Activated CD4-positive, alpha-beta T cell treated with anti-CD3 and anti-CD28 coated beads, Interleukin-2, amount 50 U/mL, for 48 hours (primary cell): ENCODE data around the gene PDZD2.
"Not testable (repeated sequence)": the region's sequence is repeated elsewhere in the genome, so short reads cannot be mapped to it uniquely, and the experiment has no call there.

Source experiments
- DNase-seq, 2 experiments: peaks; one replicate each; pipeline ENCODE4 v3.0.0-alpha.2; 2020

Gene PDZD2

GRCh38 chr5:31771500-31771899, 132.6 kb downstream of the PDZD2 start:
- DNase-seq = no peak

- not testable (repeated sequence) for DNase-seq
Measured at GRCh38 chr5:31776294-31776693, 137.4 kb downstream of the PDZD2 start.

- no peak for DNase-seq
Measured at GRCh38 chr5:31776976-31777651, 138.2 kb downstream of the PDZD2 start.

- no peak for DNase-seq
Measured at GRCh38 chr5:31781772-31782171, 142.8 kb downstream of the PDZD2 start.

GRCh38 chr5:31783086-31783645, 144.2 kb downstream of the PDZD2 start:
- no peak for DNase-seq

- no peak for DNase-seq
Measured at GRCh38 chr5:31783731-31784130, 144.8 kb downstream of the PDZD2 start.

GRCh38 chr5:31786090-31786631, 147.2 kb downstream of the PDZD2 start:
- no peak for DNase-seq

- no peak for DNase-seq
Measured at GRCh38 chr5:31794009-31794408, 155.1 kb downstream of the PDZD2 start.

GRCh38 chr5:31798168-31798567, 159.2 kb downstream of the PDZD2 start:
- no peak for DNase-seq

- no peak for DNase-seq
Measured at GRCh38 chr5:31800351-31800750, 161.4 kb downstream of the PDZD2 start.

GRCh38 chr5:31805785-31806400, 167.0 kb downstream of the PDZD2 start:
- DNase-seq = no peak

- no peak for DNase-seq
Measured at GRCh38 chr5:31806561-31806960, 167.6 kb downstream of the PDZD2 start.

GRCh38 chr5:31807789-31808540, 169.0 kb downstream of the PDZD2 start:
- no peak for DNase-seq

- peak; percentile 10 to 24 for DNase-seq
Measured at GRCh38 chr5:31809050-31809870, 170.3 kb downstream of the PDZD2 start.

GRCh38 chr5:31811210-31811609, 172.3 kb downstream of the PDZD2 start:
- no peak for DNase-seq

GRCh38 chr5:31815376-31815775, 176.4 kb downstream of the PDZD2 start:
- DNase-seq = no peak

- DNase-seq = no peak
Measured at GRCh38 chr5:31819926-31820516, 181.1 kb downstream of the PDZD2 start.

- DNase-seq = no peak
Measured at GRCh38 chr5:31823472-31823871, 184.5 kb downstream of the PDZD2 start.

GRCh38 chr5:31824869-31825517, 186.1 kb downstream of the PDZD2 start:
- no peak for DNase-seq

GRCh38 chr5:31825518-31826068, 186.7 kb downstream of the PDZD2 start:
- DNase-seq = peak; percentile 22 to 46

- no peak for DNase-seq
Measured at GRCh38 chr5:31827867-31828266, 188.9 kb downstream of the PDZD2 start.
